KOPT-K1 (cell line): Measurements from ENCODE around the gene ZNF594.
"Not testable (repeated sequence)": the region's sequence is repeated elsewhere in the genome, so short reads cannot be mapped to it uniquely, and the experiment has no call there.

Experiments
- H3K27ac ChIP-seq: fragments of 200-600 bp; sonication (generic); 2 replicates; pipeline ENCODE4 v1.5.1; 2016; ENCODE audit warnings: antibody characterized with exemption, mild to moderate bottlenecking, low read depth, low read length; ENCODE audit not compliant: poor library complexity, severe bottlenecking
- H3K36me3 ChIP-seq: fragments of 200-600 bp; sonication (generic); 2 replicates; pipeline ENCODE4 v1.5.1; 2017; ENCODE audit warnings: antibody characterized with exemption, mild to moderate bottlenecking, low read length, moderate library complexity; ENCODE audit not compliant: insufficient read depth
- H3K9me3 ChIP-seq: fragments of 200-600 bp; sonication (generic); 2 replicates; pipeline ENCODE4 v1.5.1; 2017; ENCODE audit warnings: antibody characterized with exemption, low read length, mild to moderate bottlenecking; ENCODE audit not compliant: insufficient read depth, poor library complexity, severe bottlenecking

Gene ZNF594

DNA sequence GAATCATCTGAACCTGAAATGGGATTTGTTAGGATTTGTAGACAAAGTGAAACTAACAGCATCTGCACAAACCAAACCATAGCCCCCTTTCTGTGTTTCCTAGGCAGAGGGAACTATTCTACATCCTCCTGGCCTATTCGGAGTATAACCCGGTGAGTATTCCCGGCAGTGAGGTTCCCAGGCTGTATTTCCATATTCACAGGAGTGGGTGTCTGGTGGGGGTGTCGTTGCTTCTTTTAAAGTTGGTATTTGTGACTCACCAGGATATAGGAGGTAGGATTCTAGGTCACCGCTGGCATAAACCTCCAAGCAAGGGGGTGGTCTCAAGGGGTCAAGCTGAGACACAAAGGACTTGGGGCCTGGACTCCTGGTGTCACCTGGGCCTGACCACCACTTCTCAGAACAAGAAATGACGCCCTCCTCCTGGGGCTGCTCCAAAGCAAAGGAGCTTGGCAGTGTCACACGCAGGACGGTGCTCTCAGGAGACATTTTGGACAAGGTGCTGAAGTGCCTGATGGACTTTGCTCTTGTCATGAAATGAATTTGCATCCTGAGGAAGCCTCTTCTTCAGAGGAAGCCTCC, 56.4 kb downstream of the ZNF594 start:
- not testable (repeated sequence) for H3K27ac ChIP-seq, H3K36me3 ChIP-seq, H3K9me3 ChIP-seq

DNA sequence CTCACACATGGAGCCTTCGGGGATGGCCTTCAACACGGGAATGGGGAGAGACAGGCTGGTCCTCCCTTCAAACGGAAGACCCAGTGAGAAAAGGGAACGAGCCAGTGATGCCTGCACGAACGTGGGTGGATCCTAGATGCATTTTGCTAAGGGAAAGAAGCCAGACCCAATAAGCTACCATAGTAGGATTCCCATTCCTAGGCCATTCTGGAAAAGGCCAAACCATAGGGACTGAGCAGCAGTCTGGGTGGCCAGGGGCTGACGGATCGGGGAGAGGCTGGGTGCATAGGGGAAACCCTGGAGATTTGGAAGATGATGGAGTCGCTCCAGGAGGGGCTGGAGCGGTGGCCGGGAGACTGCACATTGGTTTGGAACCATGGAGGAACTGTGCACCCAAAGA, 57.1 kb downstream of the ZNF594 start:
- H3K9me3 ChIP-seq, H3K27ac ChIP-seq, H3K36me3 ChIP-seq: not testable (repeated sequence)

DNA sequence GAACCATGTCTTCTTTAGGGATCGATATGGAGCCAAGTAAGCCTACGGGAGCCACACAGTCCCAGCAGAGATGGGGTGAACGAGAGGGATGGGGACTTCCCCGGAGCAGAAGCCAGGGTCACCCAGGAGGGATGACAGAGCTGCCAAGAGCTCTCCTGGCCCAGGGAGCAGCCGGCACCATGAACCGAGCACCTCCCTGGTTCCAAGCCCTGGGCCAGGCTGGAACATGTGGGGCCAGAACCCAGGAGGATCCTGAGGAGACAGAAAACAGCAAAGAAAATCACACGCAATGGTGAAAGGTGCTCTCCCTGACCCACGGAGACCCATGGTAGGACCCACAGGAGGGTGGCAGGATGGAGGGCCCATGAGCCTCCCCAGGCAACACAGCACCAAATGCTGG, 57.7 kb downstream of the ZNF594 start:
- H3K36me3 ChIP-seq, H3K9me3 ChIP-seq, H3K27ac ChIP-seq: not testable (repeated sequence)

DNA sequence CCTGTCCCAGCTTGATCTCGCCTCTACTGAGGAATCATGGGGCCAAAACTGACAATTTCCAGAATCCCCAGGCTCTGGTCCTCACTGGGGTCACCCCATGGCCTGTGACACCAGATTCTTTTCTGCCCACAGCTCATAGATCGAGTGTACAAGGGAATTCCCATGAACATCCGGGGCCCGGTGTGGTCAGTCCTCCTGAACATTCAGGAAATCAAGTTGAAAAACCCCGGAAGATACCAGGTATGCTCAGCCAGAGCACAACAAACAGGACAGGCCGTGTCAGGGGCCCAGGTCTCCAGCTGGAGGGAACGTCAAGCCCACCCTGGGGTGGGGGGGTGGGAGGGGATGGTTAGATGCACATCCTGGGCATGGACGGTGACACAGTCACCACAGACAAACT, 58.4 kb downstream of the ZNF594 start:
- no peaks in the 10 kb centered on the region for H3K36me3 ChIP-seq
- no peaks in the 10 kb centered on the region for H3K9me3 ChIP-seq
- no peak overlapping the region for H3K27ac ChIP-seq

DNA sequence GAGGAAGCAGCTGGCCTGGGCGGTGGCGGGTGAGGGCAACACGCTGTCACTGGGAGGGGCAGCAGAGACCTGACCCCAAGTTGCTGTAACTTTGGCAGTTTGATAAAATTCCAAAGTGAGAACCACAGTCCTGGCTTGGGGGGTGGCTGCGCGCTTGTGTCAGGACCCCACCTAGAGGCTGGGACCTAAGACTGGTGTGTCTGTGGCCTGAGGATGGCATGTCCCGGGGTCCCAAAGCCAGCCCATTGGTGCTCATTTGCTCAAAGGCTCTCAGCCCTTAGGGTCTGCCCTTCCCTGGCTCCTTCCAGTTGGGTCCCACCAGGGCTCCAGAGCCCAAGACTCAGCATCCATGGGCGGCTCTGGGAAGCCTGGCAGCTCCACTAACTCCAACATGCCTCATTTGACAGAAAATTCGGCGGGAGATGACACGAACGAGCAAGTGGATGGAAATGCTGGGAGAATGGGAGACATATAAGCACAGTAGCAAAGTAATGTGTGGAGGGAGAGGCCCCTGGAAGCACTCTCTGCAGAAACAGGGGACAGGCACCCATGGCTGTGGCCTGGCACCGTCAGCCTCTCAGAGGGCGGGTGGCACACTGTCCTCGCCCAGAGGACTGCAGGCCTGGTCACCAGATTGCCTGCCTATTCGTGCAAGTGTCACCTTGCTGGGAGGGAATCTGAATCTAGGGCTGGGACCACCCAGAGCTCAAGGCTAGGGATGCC, 59.0 kb downstream of the ZNF594 start:
- H3K27ac ChIP-seq, H3K36me3 ChIP-seq, H3K9me3 ChIP-seq: not testable (repeated sequence)

DNA sequence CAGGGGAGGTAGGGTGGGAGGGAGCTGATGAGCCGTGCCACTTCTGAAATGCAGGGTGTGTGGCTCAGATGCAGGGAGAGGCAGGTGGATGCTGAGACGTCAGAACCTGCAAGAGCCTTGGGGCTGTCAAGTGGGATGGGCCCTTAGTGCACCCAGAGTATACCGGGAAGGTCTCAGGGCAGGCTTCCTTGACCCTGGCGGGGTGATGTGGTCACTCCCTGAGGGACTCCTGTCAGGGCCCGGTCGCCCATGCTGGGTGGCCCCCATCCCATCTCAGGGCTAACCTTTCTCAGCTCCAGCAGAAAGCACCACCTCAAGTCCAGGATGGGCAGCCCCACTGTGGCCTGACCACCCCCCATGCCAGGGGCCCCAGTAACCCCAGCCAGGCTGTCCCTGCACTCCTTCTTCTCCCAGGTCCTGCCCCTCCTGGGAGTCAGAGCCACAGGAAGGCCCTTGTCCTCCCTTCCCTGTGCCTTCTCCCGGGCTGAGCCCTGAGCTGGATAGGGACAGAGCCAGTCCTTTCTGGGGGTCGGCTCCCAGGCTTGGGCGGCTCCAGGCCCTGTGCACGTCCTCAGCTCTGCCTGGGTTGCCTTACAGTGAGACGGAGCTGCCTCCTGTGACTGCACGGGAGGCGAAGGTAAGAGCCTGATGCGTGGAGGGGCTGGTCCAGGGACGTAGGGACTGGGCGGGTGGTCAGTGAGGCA, 59.7 kb downstream of the ZNF594 start:
- H3K9me3 ChIP-seq, H3K27ac ChIP-seq, H3K36me3 ChIP-seq: not testable (repeated sequence)

DNA sequence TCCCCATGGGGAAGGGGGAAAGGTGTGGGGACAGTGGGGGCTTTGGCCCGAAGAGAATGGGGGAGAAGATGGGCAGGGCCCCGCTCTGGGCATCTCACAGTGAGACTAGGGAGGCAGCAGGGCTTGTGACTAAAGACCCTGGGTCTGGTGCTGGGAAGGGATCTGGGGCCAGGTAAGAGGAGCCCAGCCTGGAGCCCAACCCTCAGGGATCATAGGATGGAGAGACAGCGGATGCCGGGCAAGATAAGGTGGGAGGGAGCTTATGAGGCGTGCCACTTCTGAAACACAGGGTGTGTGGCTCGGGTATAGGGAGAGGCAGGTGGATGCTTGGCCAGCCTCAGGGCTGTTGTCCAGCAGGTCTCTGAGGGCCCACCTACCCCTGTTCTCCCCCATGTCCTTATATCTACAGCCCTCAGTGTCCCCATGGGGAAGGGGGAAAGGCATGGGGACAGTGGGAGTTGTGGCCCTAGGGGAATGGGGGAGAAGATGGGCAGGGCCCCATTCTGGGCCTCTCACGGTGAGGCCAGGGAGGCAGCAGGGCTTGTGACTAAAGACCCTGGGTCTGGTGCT, 60.4 kb downstream of the ZNF594 start:
- H3K36me3 ChIP-seq = no peaks in the 10 kb centered on the region
- no peak overlapping the region for H3K27ac ChIP-seq
- no peaks in the 10 kb centered on the region for H3K9me3 ChIP-seq

DNA sequence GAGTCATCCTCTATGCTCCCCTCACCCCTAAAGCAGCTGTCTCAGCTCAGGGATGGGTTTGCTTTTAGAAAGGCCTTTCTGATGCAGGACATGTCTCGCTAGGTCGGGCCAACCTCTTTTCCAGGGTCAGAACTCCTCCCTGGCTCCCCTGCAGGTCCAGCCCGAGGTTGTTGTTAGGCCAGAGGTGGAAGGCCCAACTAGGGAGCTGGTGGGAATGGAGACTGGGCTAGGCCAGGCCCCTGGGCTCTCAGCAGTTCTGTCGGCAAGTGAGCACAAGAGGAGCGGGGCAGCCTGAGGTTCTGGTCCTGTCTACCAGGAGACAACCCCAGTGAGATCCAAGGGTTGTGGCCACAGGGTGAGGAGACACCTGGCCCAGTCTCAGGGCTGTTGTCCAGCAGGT, 61.0 kb downstream of the ZNF594 start:
- H3K27ac ChIP-seq, H3K9me3 ChIP-seq, H3K36me3 ChIP-seq: not testable (repeated sequence)

DNA sequence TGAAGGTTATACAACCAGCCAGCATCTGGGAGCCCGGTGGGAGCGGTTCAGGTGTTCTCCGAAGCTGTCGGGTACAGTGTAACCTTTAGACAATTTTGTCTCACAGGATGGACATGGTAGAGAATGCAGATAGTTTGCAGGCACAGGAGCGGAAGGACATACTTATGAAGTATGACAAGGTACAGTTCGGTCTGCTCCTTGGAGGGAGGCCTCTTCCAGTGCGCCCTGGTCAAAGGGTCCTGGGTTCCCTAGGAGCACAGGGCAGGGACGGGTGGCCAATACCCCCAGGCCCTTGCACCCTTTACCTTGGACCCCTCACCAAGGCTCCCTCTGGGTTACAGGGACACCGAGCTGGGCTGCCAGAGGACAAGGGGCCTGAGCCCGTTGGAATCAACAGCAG, 61.4 kb downstream of the ZNF594 start:
- H3K9me3 ChIP-seq, H3K36me3 ChIP-seq, H3K27ac ChIP-seq: not testable (repeated sequence)

DNA sequence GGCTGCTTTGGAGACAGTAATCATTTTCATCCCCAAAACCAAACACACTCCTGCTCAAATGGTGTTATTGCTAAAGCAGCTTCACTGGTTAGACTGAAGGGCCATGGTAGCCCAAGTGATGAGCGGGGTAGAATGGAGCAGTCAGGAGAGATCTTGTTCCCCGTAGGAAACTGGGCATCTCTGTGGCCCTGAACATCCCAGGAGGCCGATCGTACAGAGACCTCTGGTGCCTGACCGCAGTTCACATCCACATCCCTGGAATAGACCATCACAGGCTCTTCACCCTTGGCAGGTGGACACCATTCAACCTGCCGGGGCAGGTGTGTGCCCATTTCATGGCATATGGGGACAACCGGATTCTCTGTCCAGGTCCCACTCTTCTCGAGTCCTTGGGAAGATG, 61.9 kb downstream of the ZNF594 start:
- H3K36me3 ChIP-seq, H3K27ac ChIP-seq, H3K9me3 ChIP-seq: not testable (repeated sequence)
